ENCODE results near the gene RPP21.

Gene RPP21

DNA sequence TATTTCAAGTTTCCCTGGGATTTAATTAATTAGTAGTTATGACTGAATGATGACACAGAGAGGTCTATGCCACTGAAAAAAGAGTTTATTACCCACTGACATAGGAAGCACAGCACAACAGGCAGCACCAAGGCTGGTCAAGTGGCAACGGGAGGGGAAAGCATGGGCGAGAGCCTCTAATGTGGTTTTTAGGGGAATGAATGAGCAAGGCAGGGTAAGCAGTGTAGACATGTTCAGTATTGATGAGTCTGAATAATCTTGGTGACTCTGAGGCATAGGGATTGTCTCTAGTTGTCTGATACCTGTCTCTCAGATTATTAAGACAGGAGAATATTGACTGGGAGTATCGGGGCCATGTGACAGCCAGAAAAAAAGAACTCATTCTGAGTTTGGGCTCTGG, 46.3 kb downstream of the RPP21 start:
- Histone ChIP-seq H3K9ac (ENCODE audit: low read length) (no peak overlapping the region), H3K4me3 (ENCODE audit: low read length) (no peak overlapping the region), H3K9me3 (ENCODE audit: control insufficient read depth, low read length) (no peaks in the 10 kb centered on the region), H3K27me3 (replicated peaks; ENCODE audit: control insufficient read depth, insufficient read depth, low read length) (peaks cover 77% of the 10 kb centered on the region), H3K4me1 (ENCODE audit: control insufficient read depth, insufficient read depth, low read length) (no peaks in the 10 kb centered on the region), H3K36me3 (ENCODE audit: control insufficient read depth, insufficient read depth, low read length, severe bottlenecking) (no peaks in the 10 kb centered on the region)
- DNase-seq (ENCODE audit: low read depth), result no peak

DNA sequence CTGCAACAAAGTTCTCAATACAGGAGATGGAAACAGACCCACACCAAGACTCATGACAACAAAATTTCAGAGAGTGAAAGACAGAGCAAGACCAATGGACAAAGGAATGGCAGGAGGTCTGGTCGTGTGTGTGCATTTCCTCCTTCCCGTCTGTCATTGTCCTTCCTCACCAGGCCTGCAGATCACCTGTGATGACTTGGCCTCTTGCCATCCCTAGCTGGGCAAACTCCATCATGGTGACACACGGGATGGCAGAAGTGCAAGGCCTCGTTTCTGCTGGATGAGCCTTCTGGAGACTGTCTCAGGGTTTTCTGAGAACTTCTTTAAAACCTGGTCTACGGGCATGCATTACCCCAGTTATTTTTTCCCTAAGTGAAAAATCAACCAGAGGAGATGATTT, 49.2 kb downstream of the RPP21 start:
- Histone ChIP-seq H3K9ac (ENCODE audit: low read length) (no peak overlapping the region), H3K4me1 (ENCODE audit: control insufficient read depth, insufficient read depth, low read length) (no peaks in the 10 kb centered on the region), H3K9me3 (ENCODE audit: control insufficient read depth, low read length) (no peaks in the 10 kb centered on the region), H3K27me3 (replicated peaks; ENCODE audit: control insufficient read depth, insufficient read depth, low read length) (peaks cover 68% of the 10 kb centered on the region), H3K4me3 (ENCODE audit: low read length) (no peak overlapping the region), H3K36me3 (ENCODE audit: control insufficient read depth, insufficient read depth, low read length, severe bottlenecking) (no peaks in the 10 kb centered on the region)
- DNase-seq (ENCODE audit: low read depth), result no peak
